ENCODE measurements around the gene NR3C2. TPM values are rescaled to one million over a fixed set of nuclear protein-coding genes. Genes with fewer than 3 reads are reported as not detected.

Gene NR3C2
- total and polyA plus RNA-seq, 5 experiments from 2014 or later = 6.8 to 53.5 (median 9.4) TPM

- ATAC-seq (no peak), DNase-seq (no peak)
- Mint-ChIP-seq H3K27me3 (no peaks in the 10 kb centered on the region), H3K36me3 (peaks cover 0 to 25% (median 19%) of the 10 kb centered on the region in 3 donors), H3K9me3 (no peaks in the 10 kb centered on the region), H3K4me1 (peaks cover 41 to 91% (median 86%) of the 10 kb centered on the region in 4 donors), H3K4me3 (peak overlapping the region in 9 of 10 donors; percentile 10 to 33 (median 23)), H3K27ac (peak overlapping the region in 1 of 10 donors; percentile 29)
- POLR2A ChIA-PET = interaction anchor here (0.6 to 1.2 kb wide), 3 partner anchors 11 to 56 kb away, joined by 3 to 6 read pairs (median 3); partner anchors contain the start of gene NR3C2
These were observed 10.8 kb downstream of the NR3C2 start for GRCh38 chr4:148431401-148431800.

GRCh38 chr4:148430854-148431253 is 11.4 kb downstream of the NR3C2 start:
- no peak for ATAC-seq
- Mint-ChIP-seq H3K27me3 (no peaks in the 10 kb centered on the region), H3K4me1 (peaks cover 41 to 91% (median 86%) of the 10 kb centered on the region in 4 donors), H3K36me3 (peaks cover 0 to 19% (median 14%) of the 10 kb centered on the region in 3 donors), H3K4me3 (peak overlapping the region in 4 of 10 donors; percentile 14 to 49 (median 33)), H3K9me3 (no peaks in the 10 kb centered on the region), H3K27ac (peak overlapping the region in 2 of 10 donors; percentile 20 to 29)
- no peak for DNase-seq
- POLR2A ChIA-PET = interaction anchor here (1.0 to 1.2 kb wide), 2 partner anchors 12 to 13 kb away, joined by 3 read pairs; partner anchors contain the start of gene NR3C2

- no peaks in the 10 kb centered on the region for H3K27me3 Mint-ChIP-seq
- DNase-seq (no peak), ATAC-seq (no peak)
- H3K4me1 Mint-ChIP-seq = peaks cover 38 to 86% (median 83%) of the 10 kb centered on the region in 4 donors
- H3K9me3 Mint-ChIP-seq = no peaks in the 10 kb centered on the region
- H3K36me3 Mint-ChIP-seq = peaks cover 0 to 6% (median 0%) of the 10 kb centered on the region in 3 donors
- POLR2A ChIA-PET = no interaction called here
- peak overlapping the region in 8 of 10 donors; percentile 3 to 54 (median 24) for H3K4me3 Mint-ChIP-seq
- H3K27ac Mint-ChIP-seq = peak overlapping the region in 3 of 10 donors; percentile 26 to 73 (median 47)
These were observed 13.0 kb downstream of the NR3C2 start for GRCh38 chr4:148429206-148429605.

GRCh38 chr4:148426643-148427042 is 15.6 kb downstream of the NR3C2 start:
- Mint-ChIP-seq H3K9me3 (peaks cover 0 to 4% (median 0%) of the 10 kb centered on the region in 9 donors), H3K4me1 (peaks cover 46 to 88% (median 84%) of the 10 kb centered on the region in 4 donors), H3K27ac (peak overlapping the region in 1 of 10 donors; percentile 12), H3K36me3 (peaks cover 0 to 8% (median 3%) of the 10 kb centered on the region in 3 donors), H3K27me3 (no peaks in the 10 kb centered on the region), H3K4me3 (peak overlapping the region in 2 of 10 donors; percentile 7 to 44)
- DNase-seq = no peak
- no peak for ATAC-seq
- POLR2A ChIA-PET = no interaction called here

- peak in 1 of 2 donors; percentile 18 for ATAC-seq
- Mint-ChIP-seq H3K9me3 (peaks cover 0 to 4% (median 0%) of the 10 kb centered on the region in 9 donors), H3K36me3 (peaks cover 0 to 8% (median 6%) of the 10 kb centered on the region in 3 donors), H3K4me3 (peak overlapping the region in 8 of 10 donors; percentile 9 to 64 (median 24)), H3K4me1 (peaks cover 42 to 90% (median 80%) of the 10 kb centered on the region in 4 donors), H3K27me3 (no peaks in the 10 kb centered on the region), H3K27ac (peak overlapping the region in 9 of 10 donors; percentile 0 to 77 (median 20))
- POLR2A ChIA-PET = no interaction called here
- DNase-seq = no peak
These were observed 16.7 kb downstream of the NR3C2 start for GRCh38 chr4:148425327-148426110.

- POLR2A ChIA-PET = no interaction called here
- DNase-seq = no peak
- peaks cover 0 to 15% (median 10%) of the 10 kb centered on the region in 3 donors for H3K36me3 Mint-ChIP-seq
- peaks cover 43 to 86% (median 76%) of the 10 kb centered on the region in 4 donors for H3K4me1 Mint-ChIP-seq
- H3K27ac Mint-ChIP-seq = peak overlapping the region in 3 of 10 donors; percentile 56 to 63 (median 58)
- ATAC-seq = no peak
- peak overlapping the region in 2 of 10 donors; percentile 11 to 12 for H3K4me3 Mint-ChIP-seq
- H3K27me3 Mint-ChIP-seq = no peaks in the 10 kb centered on the region
- peaks cover 0 to 4% (median 0%) of the 10 kb centered on the region in 9 donors for H3K9me3 Mint-ChIP-seq
These were observed 21.8 kb downstream of the NR3C2 start for GRCh38 chr4:148420397-148420796.

- H3K27me3 Mint-ChIP-seq = no peaks in the 10 kb centered on the region
- ATAC-seq (peak; percentile 30 to 42), DNase-seq (peak in 1 of 10 donors; percentile 6)
- no peaks in the 10 kb centered on the region for H3K9me3 Mint-ChIP-seq
- peak overlapping the region in 1 of 10 donors; percentile 40 for H3K4me3 Mint-ChIP-seq
- peak overlapping the region in 3 of 10 donors; percentile 5 to 70 (median 42) for H3K27ac Mint-ChIP-seq
- peaks cover 0 to 21% (median 8%) of the 10 kb centered on the region in 3 donors for H3K36me3 Mint-ChIP-seq
- POLR2A ChIA-PET = interaction anchor here (0.6 to 0.9 kb wide), 2 partner anchors 27 to 325 kb away, joined by 3 to 4 read pairs; partner anchors contain the start of gene NR3C2
- H3K4me1 Mint-ChIP-seq = peaks cover 40 to 79% (median 70%) of the 10 kb centered on the region in 4 donors
These were observed 26.7 kb downstream of the NR3C2 start for GRCh38 chr4:148415500-148415899.

- no peak for ATAC-seq
- peaks cover 25 to 57% (median 48%) of the 10 kb centered on the region in 4 donors for H3K4me1 Mint-ChIP-seq
- H3K27ac Mint-ChIP-seq = no peak overlapping the region
These were observed 29.7 kb downstream of the NR3C2 start for GRCh38 chr4:148412460-148412994.

GRCh38 chr4:148405161-148405893 is 36.9 kb downstream of the NR3C2 start:
- H3K36me3 Mint-ChIP-seq = peaks cover 0 to 9% (median 0%) of the 10 kb centered on the region in 3 donors
- no peak overlapping the region for H3K4me3 Mint-ChIP-seq
- POLR2A ChIA-PET = no interaction called here
- ATAC-seq (no peak), DNase-seq (no peak)
- no peaks in the 10 kb centered on the region for H3K27me3 Mint-ChIP-seq
- no peaks in the 10 kb centered on the region for H3K9me3 Mint-ChIP-seq
- H3K4me1 Mint-ChIP-seq = peaks cover 14 to 34% (median 19%) of the 10 kb centered on the region in 4 donors
- H3K27ac Mint-ChIP-seq = peak overlapping the region in 2 of 10 donors; percentile 53 to 69

More at GRCh38 chr4:148412460-148412994, 29.7 kb downstream of the NR3C2 start:
- POLR2A ChIA-PET = no interaction called here
- Mint-ChIP-seq H3K4me3 (no peak overlapping the region), H3K9me3 (no peaks in the 10 kb centered on the region), H3K27me3 (no peaks in the 10 kb centered on the region), H3K36me3 (peaks cover 0 to 16% (median 4%) of the 10 kb centered on the region in 3 donors)
- no peak for DNase-seq

GRCh38 chr4:148398988-148399387 is 43.2 kb downstream of the NR3C2 start:
- DNase-seq = no peak
- Mint-ChIP-seq H3K4me1 (peaks cover 26 to 50% (median 40%) of the 10 kb centered on the region in 4 donors), H3K36me3 (peaks cover 0 to 9% (median 3%) of the 10 kb centered on the region in 3 donors), H3K27ac (peak overlapping the region in 1 of 10 donors; percentile 48), H3K9me3 (no peaks in the 10 kb centered on the region), H3K4me3 (peak overlapping the region in 1 of 10 donors; percentile 4), H3K27me3 (no peaks in the 10 kb centered on the region)
- POLR2A ChIA-PET = interaction anchor here (1.2 kb wide), 1 partner anchor 44 kb away, joined by 3 read pairs; no protein-coding TSS in a partner anchor
- no peak for ATAC-seq

- POLR2A ChIA-PET = no interaction called here
- Mint-ChIP-seq H3K27me3 (no peaks in the 10 kb centered on the region), H3K36me3 (peaks cover 0 to 9% (median 3%) of the 10 kb centered on the region in 3 donors), H3K9me3 (no peaks in the 10 kb centered on the region), H3K4me1 (peaks cover 29 to 62% (median 51%) of the 10 kb centered on the region in 4 donors), H3K27ac (peak overlapping the region in 3 of 10 donors; percentile 24 to 35 (median 25)), H3K4me3 (peak overlapping the region in 2 of 10 donors; percentile 12 to 14)
- no peak for DNase-seq
- ATAC-seq = no peak
These were observed 44.4 kb downstream of the NR3C2 start for GRCh38 chr4:148397771-148398170.
